GM13976 (cell line): Measurements from ENCODE around the gene CALM3.

Source experiments
- DNase-seq: peaks from one replicate; pipeline ENCODE4 v3.0.0; 2012; ENCODE audit warnings: low spot score
- CTCF ChIP-seq: IDR thresholded peaks from 2 replicates; pipeline ENCODE4 v1.5.1; 2012; ENCODE audit warnings: borderline replicate concordance, mild to moderate bottlenecking; ENCODE audit not compliant: insufficient read depth; ENCODE audit errors: extremely low read depth, missing control alignments, control extremely low read depth
- in situ Hi-C: fragments of 300-500 bp; cut with MboI; formaldehyde crosslinking; loops from one replicate; pipeline ENCODE4 v1.12.0; 2022; ENCODE audit warnings: low sequenced_read_pairs, mixed read lengths, inconsistent platforms; ENCODE audit not compliant: unreplicated experiment

Gene CALM3

GRCh38 chr19:46564701-46565100, 36.4 kb upstream of the CALM3 start:
- no peak for DNase-seq
- in situ Hi-C loops: no loop called here
- TF ChIP-seq CTCF: no peak

- no peak for DNase-seq
- in situ Hi-C loops: no loop called here
- no peak for TF ChIP-seq CTCF
Measured at GRCh38 chr19:46571495-46571894, 29.6 kb upstream of the CALM3 start.

GRCh38 chr19:46573679-46574498, 27.2 kb upstream of the CALM3 start:
- no peak for DNase-seq
- in situ Hi-C loops: no loop called here

GRCh38 chr19:46574533-46574932, 26.6 kb upstream of the CALM3 start:
- DNase-seq: no peak
- in situ Hi-C loops: no loop called here
- TF ChIP-seq CTCF: no peak

More at GRCh38 chr19:46573679-46574498, 27.2 kb upstream of the CALM3 start:
- TF ChIP-seq CTCF: no peak

GRCh38 chr19:46578450-46578849, 22.7 kb upstream of the CALM3 start:
- TF ChIP-seq CTCF: no peak
- in situ Hi-C loops: no loop called here
- no peak for DNase-seq

GRCh38 chr19:46579361-46579879, 21.7 kb upstream of the CALM3 start:
- peak; percentile 47 for DNase-seq
- in situ Hi-C loops: no loop called here
- peak; percentile 24 for TF ChIP-seq CTCF

- no peak for DNase-seq
- in situ Hi-C loops: no loop called here
- TF ChIP-seq CTCF: no peak
Measured at GRCh38 chr19:46580247-46580646, 20.9 kb upstream of the CALM3 start.
